Tibial nerve (tissue), 4 donors: ENCODE measurements around the gene S100A10.

Experiments used
- CTCF ChIP-seq, 5 experiments: fragments of 200-600 bp in 3 of 5; fragments of 450-650 bp in 2 of 5; sonication (generic) in 3 of 5; IDR thresholded peaks; one replicate each; pipeline ENCODE4 v1.5.1; 2016 to 2019; ENCODE audit warnings: antibody characterized with exemption in 5 of 5, mild to moderate bottlenecking in 3 of 5, moderate library complexity in 2 of 5
- EP300 ChIP-seq, 2 donors: sonication (generic); formaldehyde crosslinking; IDR thresholded peaks; one replicate each; pipeline ENCODE4 v1.6.1; 2017; ENCODE audit warnings: antibody characterized with exemption in 2 of 2, mild to moderate bottlenecking in 1 of 2
- POLR2A ChIP-seq, 2 donors: fragments of 450-650 bp; IDR thresholded peaks; one replicate each; pipeline ENCODE4 v1.6.1; 2017; ENCODE audit warnings: antibody characterized with exemption in 2 of 2, mild to moderate bottlenecking in 2 of 2, moderate library complexity in 2 of 2

DNA sequence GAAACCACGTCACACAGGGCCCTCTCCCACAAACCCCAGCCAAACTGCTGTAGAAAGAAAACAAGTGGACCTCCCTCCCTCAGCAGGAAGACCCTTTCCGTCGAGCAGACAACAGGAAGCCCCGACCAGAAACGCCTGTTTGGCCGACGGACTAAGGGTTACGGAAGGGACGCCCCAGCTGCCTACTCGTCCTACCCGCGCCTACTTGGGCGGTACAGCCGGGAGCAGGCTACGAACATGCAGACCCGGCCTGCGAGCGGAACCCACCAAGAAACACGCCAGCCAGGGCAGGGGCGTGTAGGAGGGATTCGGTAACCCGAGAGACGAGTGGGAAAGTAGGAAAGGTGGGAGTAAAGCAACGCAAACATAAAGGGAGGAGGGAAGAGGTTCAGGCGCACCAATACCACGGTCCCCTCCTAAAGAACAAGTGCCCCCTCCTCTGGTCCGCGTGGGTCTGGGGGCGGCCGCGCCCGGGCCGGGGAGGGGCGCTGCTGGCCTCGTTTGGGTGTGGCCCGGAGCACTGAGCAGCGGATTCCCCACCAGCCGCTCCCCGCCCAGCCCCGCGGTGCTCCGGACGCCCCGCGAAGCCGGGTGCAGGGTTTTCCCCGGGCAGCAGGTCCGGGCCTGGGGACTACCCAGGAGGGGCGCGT, 450 bp downstream of the S100A10 start:
- TF ChIP-seq CTCF (IDR thresholded peaks at IDR 0.05) (no peak), POLR2A (IDR thresholded peaks at IDR 0.05) (no peak), EP300 (IDR thresholded peaks at IDR 0.05) (no peak)
